ENCODE data around the gene CKLF.

Gene CKLF

DNA sequence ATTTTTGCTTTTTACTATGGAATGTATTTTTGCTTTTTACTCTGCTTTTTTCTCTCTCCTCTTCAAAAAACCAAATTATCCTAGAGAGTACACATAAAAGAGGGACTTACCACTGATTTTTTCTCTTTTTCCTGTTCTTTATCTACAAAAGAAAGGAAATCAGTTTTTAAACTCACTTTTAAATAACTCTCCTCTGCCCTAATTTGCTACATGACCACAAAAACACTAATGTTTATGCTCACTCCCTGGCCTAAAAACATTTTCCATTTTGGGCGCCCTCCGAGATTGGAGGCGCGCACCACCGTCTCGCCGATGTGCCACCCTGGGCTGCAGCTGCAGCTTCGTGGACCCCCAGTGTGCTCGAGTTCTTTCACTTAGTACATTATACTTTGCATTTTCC is 3.5 kb upstream of the CKLF start:
- H3K79me1 ChIP-seq (ENCODE audit: low read length) = peaks cover 19% of the 10 kb centered on the region
- peak overlapping the region; percentile 65 for H2AK5ac ChIP-seq (ENCODE audit: low read length)
- H2BK5ac ChIP-seq (ENCODE audit: low read depth, low read length, poor library complexity) = no peak overlapping the region
- peak overlapping the region; percentile 86 for H4K8ac ChIP-seq (ENCODE audit: low read depth, low read length)
- H3K9ac ChIP-seq (ENCODE audit: low read length) = no peak overlapping the region
- H3K14ac ChIP-seq (ENCODE audit: low read length) = no peak overlapping the region
- WGBS (ENCODE audit: extremely low coverage, insufficient coverage, insufficient read length) = no CpG with 5 or more reads among the region's 9 CpGs
- no peak for DNase-seq
- H3K36me3 ChIP-seq (ENCODE audit: control insufficient read depth in 1 of 2, insufficient read depth in 2 of 2, low read length in 2 of 2) = no peaks in the 10 kb centered on the region
- H3K27me3 ChIP-seq (ENCODE audit: insufficient read depth, low read length) = no peaks in the 10 kb centered on the region
- H2BK120ac ChIP-seq (ENCODE audit: insufficient read depth, low read length, poor library complexity) = no peak overlapping the region
- H2BK12ac ChIP-seq (ENCODE audit: low read length) = no peak overlapping the region
- peaks cover 3% of the 10 kb centered on the region for H3K9me3 ChIP-seq (ENCODE audit: insufficient read depth, low read depth, low read length)
- no peak overlapping the region for H3K27ac ChIP-seq (ENCODE audit: low read depth, low read length)
- peak overlapping the region; percentile 72 for H3K4me3 ChIP-seq (ENCODE audit: low read depth, low read length)
- peak overlapping the region; percentile 62 for H3K4me2 ChIP-seq (ENCODE audit: low read length)
- no peak overlapping the region for H2AFZ ChIP-seq (ENCODE audit: insufficient read depth, low read length, poor library complexity)
- H3K4ac ChIP-seq (ENCODE audit: low read depth, low read length) = no peak overlapping the region
- H3K18ac ChIP-seq (ENCODE audit: low read length) = no peak overlapping the region
- peak overlapping the region; percentile 90 for H4K12ac ChIP-seq (ENCODE audit: low read depth, low read length)
- peaks cover 14 to 17% of the 10 kb centered on the region in 2 experiments for H3K4me1 ChIP-seq (ENCODE audit: control insufficient read depth in 1 of 2, insufficient read depth in 2 of 2, low read length in 2 of 2)
- H4K91ac ChIP-seq (ENCODE audit: low read depth, low read length) = peak overlapping the region; percentile 96
- H3K23ac ChIP-seq (ENCODE audit: low read length) = no peak overlapping the region
- H3K79me2 ChIP-seq (ENCODE audit: control insufficient read depth, insufficient read depth, low read length, poor library complexity) = peaks cover 14% of the 10 kb centered on the region

GRCh38 chr16:66549284-66550131 is 2.9 kb upstream of the CKLF start, which contains the start of gene TK2:
TK2 (minus strand) TSS chr16:66550122; CDS start chr16:66550061, 61 bp downstream.
- Histone ChIP-seq H3K36me3 (ENCODE audit: control insufficient read depth in 1 of 2, insufficient read depth in 2 of 2, low read length in 2 of 2) (no peaks in the 10 kb centered on the region), H3K14ac (ENCODE audit: low read length) (peak within 1 kb of the TSS; percentile 95), H3K79me2 (ENCODE audit: control insufficient read depth, insufficient read depth, low read length, poor library complexity) (peaks cover 14% of the 10 kb centered on the region), H4K8ac (ENCODE audit: low read depth, low read length) (peak within 1 kb of the TSS; percentile 86), H3K79me1 (ENCODE audit: low read length) (peaks cover 19% of the 10 kb centered on the region), H4K91ac (ENCODE audit: low read depth, low read length) (peak within 1 kb of the TSS; percentile 96), H2BK12ac (ENCODE audit: low read length) (peak within 1 kb of the TSS; percentile 40), H2BK120ac (ENCODE audit: insufficient read depth, low read length, poor library complexity) (peak within 1 kb of the TSS; percentile 62), H2BK5ac (ENCODE audit: low read depth, low read length, poor library complexity) (peak within 1 kb of the TSS; percentile 77), H2AFZ (ENCODE audit: insufficient read depth, low read length, poor library complexity) (peak within 1 kb of the TSS; percentile 93), H3K4me2 (ENCODE audit: low read length) (peak within 1 kb of the TSS; percentile 62), H3K9ac (ENCODE audit: low read length) (peak within 1 kb of the TSS; percentile 89), H3K27ac (ENCODE audit: low read depth, low read length) (peak within 1 kb of the TSS; percentile 23), H3K4me3 (ENCODE audit: low read depth, low read length) (peak within 1 kb of the TSS; percentile 72), H2AK5ac (ENCODE audit: low read length) (peak within 1 kb of the TSS; percentile 66), H4K12ac (ENCODE audit: low read depth, low read length) (peak within 1 kb of the TSS; percentile 90), H3K9me3 (ENCODE audit: insufficient read depth, low read depth, low read length) (peaks cover 3% of the 10 kb centered on the region), H3K4me1 (ENCODE audit: control insufficient read depth in 1 of 2, insufficient read depth in 2 of 2, low read length in 2 of 2) (peaks cover 14 to 17% of the 10 kb centered on the region in 2 experiments), H3K23ac (ENCODE audit: low read length) (no peak within 1 kb of the TSS), H3K27me3 (ENCODE audit: insufficient read depth, low read length) (no peaks in the 10 kb centered on the region), H3K18ac (ENCODE audit: low read length) (peak within 1 kb of the TSS; percentile 90), H3K4ac (ENCODE audit: low read depth, low read length) (peak within 1 kb of the TSS; percentile 16)
- DNase-seq = peak; percentile 47 to 71
- WGBS (ENCODE audit: extremely low coverage, insufficient coverage, insufficient read length) = no CpG with 5 or more reads among the region's 80 CpGs

DNA sequence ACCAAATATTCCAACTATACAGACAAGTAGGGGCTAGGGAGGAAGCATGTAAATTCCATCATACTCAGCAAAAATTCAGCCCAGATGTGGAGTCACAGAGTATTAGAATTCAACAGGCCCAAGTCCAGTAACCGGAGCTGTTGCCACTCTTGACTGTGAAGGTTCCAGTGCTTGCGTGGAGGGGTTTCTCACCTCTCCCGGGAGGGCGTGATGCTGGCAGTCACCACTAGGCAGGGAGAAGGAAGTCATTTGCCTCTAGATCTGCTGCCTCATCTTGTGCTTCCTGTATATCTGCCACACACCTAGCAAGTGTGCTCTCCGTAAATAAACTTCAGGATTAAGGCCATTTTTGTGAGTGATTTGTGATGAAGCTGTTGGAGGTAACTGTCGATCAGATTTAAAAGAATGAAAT is 1.0 kb upstream of the CKLF start:
- H2BK120ac ChIP-seq (ENCODE audit: insufficient read depth, low read length, poor library complexity) = no peak overlapping the region
- H3K4me2 ChIP-seq (ENCODE audit: low read length) = no peak overlapping the region
- WGBS (ENCODE audit: extremely low coverage, insufficient coverage, insufficient read length) = no CpG with 5 or more reads among the region's 6 CpGs
- peaks cover 14% of the 10 kb centered on the region for H3K79me2 ChIP-seq (ENCODE audit: control insufficient read depth, insufficient read depth, low read length, poor library complexity)
- no peaks in the 10 kb centered on the region for H3K36me3 ChIP-seq (ENCODE audit: control insufficient read depth in 1 of 2, insufficient read depth in 2 of 2, low read length in 2 of 2)
- peaks cover 14 to 17% of the 10 kb centered on the region in 2 experiments for H3K4me1 ChIP-seq (ENCODE audit: control insufficient read depth in 1 of 2, insufficient read depth in 2 of 2, low read length in 2 of 2)
- peaks cover 3% of the 10 kb centered on the region for H3K9me3 ChIP-seq (ENCODE audit: insufficient read depth, low read depth, low read length)
- H2BK12ac ChIP-seq (ENCODE audit: low read length) = no peak overlapping the region
- H2BK5ac ChIP-seq (ENCODE audit: low read depth, low read length, poor library complexity) = no peak overlapping the region
- H4K12ac ChIP-seq (ENCODE audit: low read depth, low read length) = no peak overlapping the region
- H2AFZ ChIP-seq (ENCODE audit: insufficient read depth, low read length, poor library complexity) = no peak overlapping the region
- no peak overlapping the region for H3K18ac ChIP-seq (ENCODE audit: low read length)
- no peak overlapping the region for H3K4ac ChIP-seq (ENCODE audit: low read depth, low read length)
- peak in 1 of 2 donors; percentile 56 for DNase-seq
- no peak overlapping the region for H3K14ac ChIP-seq (ENCODE audit: low read length)
- H3K27me3 ChIP-seq (ENCODE audit: insufficient read depth, low read length) = no peaks in the 10 kb centered on the region
- no peak overlapping the region for H3K23ac ChIP-seq (ENCODE audit: low read length)
- H4K8ac ChIP-seq (ENCODE audit: low read depth, low read length) = no peak overlapping the region
- no peak overlapping the region for H3K4me3 ChIP-seq (ENCODE audit: low read depth, low read length)
- H3K27ac ChIP-seq (ENCODE audit: low read depth, low read length) = no peak overlapping the region
- H4K91ac ChIP-seq (ENCODE audit: low read depth, low read length) = no peak overlapping the region
- peaks cover 19% of the 10 kb centered on the region for H3K79me1 ChIP-seq (ENCODE audit: low read length)
- H2AK5ac ChIP-seq (ENCODE audit: low read length) = no peak overlapping the region
- H3K9ac ChIP-seq (ENCODE audit: low read length) = no peak overlapping the region

GRCh38 chr16:66551788-66552285 is 539 bp upstream of the CKLF start:
- Histone ChIP-seq H2AFZ (ENCODE audit: insufficient read depth, low read length, poor library complexity) (peak overlapping the region; percentile 86), H2BK5ac (ENCODE audit: low read depth, low read length, poor library complexity) (no peak overlapping the region), H4K12ac (ENCODE audit: low read depth, low read length) (peak overlapping the region; percentile 91), H3K9me3 (ENCODE audit: insufficient read depth, low read depth, low read length) (peaks cover 3% of the 10 kb centered on the region), H3K4me3 (ENCODE audit: low read depth, low read length) (peak overlapping the region; percentile 69), H3K4me1 (ENCODE audit: control insufficient read depth in 1 of 2, insufficient read depth in 2 of 2, low read length in 2 of 2) (peaks cover 14 to 17% of the 10 kb centered on the region in 2 experiments), H3K23ac (ENCODE audit: low read length) (no peak overlapping the region), H2AK5ac (ENCODE audit: low read length) (no peak overlapping the region), H3K79me2 (ENCODE audit: control insufficient read depth, insufficient read depth, low read length, poor library complexity) (peaks cover 14% of the 10 kb centered on the region), H3K14ac (ENCODE audit: low read length) (peak overlapping the region; percentile 88), H4K8ac (ENCODE audit: low read depth, low read length) (peak overlapping the region; percentile 99), H3K36me3 (ENCODE audit: control insufficient read depth in 1 of 2, insufficient read depth in 2 of 2, low read length in 2 of 2) (no peaks in the 10 kb centered on the region), H3K27ac (ENCODE audit: low read depth, low read length) (no peak overlapping the region), H2BK12ac (ENCODE audit: low read length) (no peak overlapping the region), H3K27me3 (ENCODE audit: insufficient read depth, low read length) (no peaks in the 10 kb centered on the region), H3K4me2 (ENCODE audit: low read length) (peak overlapping the region; percentile 87), H3K9ac (ENCODE audit: low read length) (no peak overlapping the region), H2BK120ac (ENCODE audit: insufficient read depth, low read length, poor library complexity) (peak overlapping the region; percentile 29), H4K91ac (ENCODE audit: low read depth, low read length) (peak overlapping the region; percentile 63), H3K79me1 (ENCODE audit: low read length) (peaks cover 19% of the 10 kb centered on the region), H3K4ac (ENCODE audit: low read depth, low read length) (peak overlapping the region; percentile 71), H3K18ac (ENCODE audit: low read length) (peak overlapping the region; percentile 90)
- peak in 1 of 2 donors; percentile 24 for DNase-seq
- no CpG with 5 or more reads among the region's 8 CpGs for WGBS (ENCODE audit: extremely low coverage, insufficient coverage, insufficient read length)
